ENCODE results near the gene MRPS17.

GRCh38 chr7:55912748-55913158 is 38.9 kb upstream of the MRPS17 start:
- no peak for TF ChIP-seq POLR2A (IDR thresholded peaks at IDR 0.05; ENCODE audit: low read depth, low read length)
- TF ChIP-seq CTCF (IDR thresholded peaks at IDR 0.05; ENCODE audit: extremely low read depth in 1 of 2, insufficient read depth in 1 of 2, low read depth in 1 of 2, low read length in 2 of 2) = no peak
- TF ChIP-seq MYC (IDR thresholded peaks at IDR 0.05; ENCODE audit: low read depth, low read length) = no peak
- TF ChIP-seq POLR2AphosphoS5 (IDR thresholded peaks at IDR 0.05; ENCODE audit: insufficient read depth, low read depth, low read length) = no peak
- no peak for TF ChIP-seq FOS (IDR thresholded peaks at IDR 0.05; ENCODE audit: borderline replicate concordance, insufficient read depth, low read length)
- TF ChIP-seq, protein P1, sequence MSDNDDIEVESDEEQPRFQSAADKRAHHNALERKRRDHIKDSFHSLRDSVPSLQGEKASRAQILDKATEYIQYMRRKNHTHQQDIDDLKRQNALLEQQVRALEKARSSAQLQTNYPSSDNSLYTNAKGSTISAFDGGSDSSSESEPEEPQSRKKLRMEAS (IDR thresholded peaks at IDR 0.05; ENCODE audit: insufficient read depth, insufficient read length) = no peak
- TF ChIP-seq EZH2 (IDR thresholded peaks at IDR 0.05; ENCODE audit: borderline replicate concordance, low read depth, low read length, severe bottlenecking) = no peak
